Thoracic aorta (tissue), 2 donors: ENCODE data around the gene PLEKHA5. TPM values are rescaled to one million over a fixed set of nuclear protein-coding genes. Genes with fewer than 3 reads are reported as not detected.
"Not testable (repeated sequence)": the region's sequence is repeated elsewhere in the genome, so short reads cannot be mapped to it uniquely, and the experiment has no call there.

Experiments used
- ATAC-seq: fragments of 150-250 bp; one replicate; pipeline ENCODE4 v1.8.0; 2017; ENCODE audit warnings: low read depth; ENCODE audit not compliant: insufficient number of reproducible peaks, low FRiP score
- DNase-seq: peaks from one replicate; pipeline ENCODE4 v3.0.0-alpha.2; 2020; ENCODE audit warnings: low spot score
- H3K27ac ChIP-seq, 2 donors: fragments of 200-600 bp; sonication (generic); 1 replicate in 1 of 2; 2 replicates in 1 of 2; pipeline ENCODE4 v1.5.1; 2016; ENCODE audit warnings: mild to moderate bottlenecking in 2 of 2, moderate library complexity in 2 of 2
- H3K27me3 ChIP-seq: fragments of 200-600 bp; sonication (generic); replicated peaks from 2 replicates; pipeline ENCODE4 v1.6.0; 2016; ENCODE audit warnings: mild to moderate bottlenecking; ENCODE audit not compliant: insufficient read depth
- H3K36me3 ChIP-seq: fragments of 200-600 bp; sonication (generic); one replicate; pipeline ENCODE4 v1.5.1; 2016
- H3K4me1 ChIP-seq, 2 donors: fragments of 200-600 bp; sonication (generic); 1 replicate in 1 of 2; 2 replicates in 1 of 2; pipeline versions ENCODE4 v1.5.1 to v1.6.0; 2016; ENCODE audit warnings: low read depth in 2 of 2, mild to moderate bottlenecking in 1 of 2; ENCODE audit not compliant: control insufficient read depth in 1 of 2
- H3K4me3 ChIP-seq: fragments of 200-600 bp; sonication (generic); 2 replicates; pipeline ENCODE4 v1.5.1; 2016; ENCODE audit warnings: mild to moderate bottlenecking
- H3K9me3 ChIP-seq: fragments of 200-600 bp; sonication (generic); 2 replicates; pipeline ENCODE4 v1.5.1; 2016
- CTCF ChIP-seq: fragments of 200-600 bp; sonication (generic); IDR thresholded peaks from one replicate; pipeline ENCODE4 v1.5.1; 2019; ENCODE audit warnings: antibody characterized with exemption
- total RNA-seq, 2 donors: library from RNA; depleted of rRNA; stranded (reverse); fragments of >200 nt; gene quantifications; one replicate each; pipeline versions ENCODE4 v1.1.0 to v1.2.3, GENCODE V29; 2016

PLEKHA5 gene
- total RNA-seq, 2 donors from 2014 or later, result 18.4 to 27.7 TPM

DNA sequence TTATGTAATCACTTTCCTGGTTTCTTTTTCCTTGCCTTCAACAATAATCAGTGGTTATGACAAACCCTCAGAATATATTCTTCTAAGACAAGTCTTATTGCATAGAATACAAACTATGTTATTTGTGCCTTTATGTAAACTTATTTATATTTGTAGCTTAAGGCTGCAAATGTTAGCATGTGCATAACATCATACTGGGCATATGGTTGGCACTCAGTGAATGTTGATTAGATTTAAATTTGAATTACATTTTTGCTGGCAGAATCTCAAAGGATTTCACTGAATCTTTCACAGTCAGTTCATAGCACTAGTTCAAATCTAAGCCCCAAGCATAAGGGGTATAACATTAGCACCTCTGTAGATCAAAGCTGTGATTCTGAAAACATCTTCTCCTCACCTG lies 196.6 kb downstream of the PLEKHA5 start:
- H3K4me3 ChIP-seq, result no peak overlapping the region
- no peak for TF ChIP-seq CTCF
- H3K27ac ChIP-seq, result no peak overlapping the region
- ATAC-seq (no peak), DNase-seq (no peak)
- no peaks in the 10 kb centered on the region for H3K4me1 ChIP-seq
- peaks cover 5% of the 10 kb centered on the region for H3K36me3 ChIP-seq
- no peaks in the 10 kb centered on the region for H3K27me3 ChIP-seq
- no peaks in the 10 kb centered on the region for H3K9me3 ChIP-seq

DNA sequence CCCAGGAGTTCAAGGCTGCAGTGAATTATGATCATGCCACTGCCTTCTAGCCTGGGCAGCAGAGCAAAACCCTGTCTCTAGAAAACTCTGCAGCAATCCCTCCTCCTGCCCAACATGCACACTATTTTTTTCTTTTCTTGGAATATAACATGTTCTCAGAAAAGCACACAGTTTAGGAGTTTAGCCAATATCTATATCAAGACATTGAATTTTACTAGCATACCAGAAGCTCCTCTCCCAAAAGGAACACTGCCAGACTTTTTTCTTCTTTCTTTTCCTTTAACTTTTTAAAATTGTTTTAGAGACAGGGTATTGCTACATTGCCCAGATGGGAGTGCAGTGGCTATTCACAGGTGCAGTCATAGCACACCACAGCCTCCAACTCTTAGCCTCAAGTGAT lies 202.7 kb downstream of the PLEKHA5 start:
- H3K27ac ChIP-seq, result no peak overlapping the region
- H3K27me3 ChIP-seq, result no peaks in the 10 kb centered on the region
- H3K4me3 ChIP-seq, result no peak overlapping the region
- DNase-seq (no peak), ATAC-seq (no peak)
- TF ChIP-seq CTCF, result no peak
- no peaks in the 10 kb centered on the region for H3K4me1 ChIP-seq
- H3K9me3 ChIP-seq, result no peaks in the 10 kb centered on the region
- no peaks in the 10 kb centered on the region for H3K36me3 ChIP-seq

- H3K9me3 ChIP-seq, result peaks cover 10% of the 10 kb centered on the region
- no peak for DNase-seq
- no peak for ATAC-seq
- no peaks in the 10 kb centered on the region for H3K36me3 ChIP-seq
- no peak overlapping the region for H3K4me3 ChIP-seq
- peaks cover 0 to 2% of the 10 kb centered on the region in 2 donors for H3K4me1 ChIP-seq
- no peak overlapping the region for H3K27ac ChIP-seq
- TF ChIP-seq CTCF, result no peak
- H3K27me3 ChIP-seq, result no peaks in the 10 kb centered on the region
Measured at GRCh38 chr12:19338405-19338804, 208.9 kb downstream of the PLEKHA5 start.

DNA sequence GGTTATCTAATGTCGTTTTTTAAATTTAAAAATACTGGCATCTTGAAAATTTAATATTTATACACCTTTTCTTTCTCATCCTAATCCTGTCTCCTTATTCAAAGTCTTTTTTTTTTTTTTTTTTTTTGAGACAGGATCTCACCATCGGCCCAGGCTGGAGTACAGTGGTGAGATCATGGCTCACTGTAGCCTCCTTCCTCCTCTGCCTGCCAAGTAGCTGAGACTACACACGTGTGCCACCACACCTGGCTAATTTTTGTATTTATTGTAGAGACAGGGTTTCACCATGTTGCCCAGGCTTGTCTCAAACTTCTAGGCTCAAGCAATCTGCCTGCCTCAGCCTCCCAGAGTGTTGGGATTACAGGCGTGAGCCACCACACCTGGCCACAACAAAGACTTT lies 221.3 kb downstream of the PLEKHA5 start:
- not testable (repeated sequence) for H3K4me1 ChIP-seq, ATAC-seq, H3K4me3 ChIP-seq, DNase-seq, H3K27ac ChIP-seq, H3K27me3 ChIP-seq, H3K9me3 ChIP-seq
- H3K36me3 ChIP-seq, result peaks cover 25% of the 10 kb centered on the region

- TF ChIP-seq CTCF, result no peak
- Histone ChIP-seq H3K27ac (no peak overlapping the region), H3K4me3 (no peak overlapping the region), H3K36me3 (peaks cover 25% of the 10 kb centered on the region), H3K4me1 (no peaks in the 10 kb centered on the region), H3K27me3 (no peaks in the 10 kb centered on the region), H3K9me3 (peaks cover 4% of the 10 kb centered on the region)
- DNase-seq (no peak), ATAC-seq (no peak)
Measured at GRCh38 chr12:19351346-19351745, 221.8 kb downstream of the PLEKHA5 start.

GRCh38 chr12:19369691-19370148 lies 240.2 kb downstream of the PLEKHA5 start:
- Histone ChIP-seq H3K4me1 (peaks cover 0 to 9% of the 10 kb centered on the region in 2 donors), H3K27ac (peak overlapping the region; percentile 18 to 46), H3K9me3 (no peaks in the 10 kb centered on the region), H3K4me3 (no peak overlapping the region), H3K36me3 (peaks cover 15% of the 10 kb centered on the region), H3K27me3 (no peaks in the 10 kb centered on the region)
- DNase-seq (no peak), ATAC-seq (peak; percentile 71)
- TF ChIP-seq CTCF, result no peak
